GM21367 (cell line): ENCODE data around the gene FKBP15.
A peak's percentile ranks its signal among the peaks of the same experiment; 100 is the strongest.
"Not testable (repeated sequence)": the region's sequence is repeated elsewhere in the genome, so short reads cannot be mapped to it uniquely, and the experiment has no call there.

Experiments used
- ATAC-seq: cut with Tn5 transposase; IDR thresholded peaks from one replicate; pipeline ENCODE4 v1.9.1; 2021; ENCODE audit not compliant: unreplicated experiment

The FKBP15 gene

DNA sequence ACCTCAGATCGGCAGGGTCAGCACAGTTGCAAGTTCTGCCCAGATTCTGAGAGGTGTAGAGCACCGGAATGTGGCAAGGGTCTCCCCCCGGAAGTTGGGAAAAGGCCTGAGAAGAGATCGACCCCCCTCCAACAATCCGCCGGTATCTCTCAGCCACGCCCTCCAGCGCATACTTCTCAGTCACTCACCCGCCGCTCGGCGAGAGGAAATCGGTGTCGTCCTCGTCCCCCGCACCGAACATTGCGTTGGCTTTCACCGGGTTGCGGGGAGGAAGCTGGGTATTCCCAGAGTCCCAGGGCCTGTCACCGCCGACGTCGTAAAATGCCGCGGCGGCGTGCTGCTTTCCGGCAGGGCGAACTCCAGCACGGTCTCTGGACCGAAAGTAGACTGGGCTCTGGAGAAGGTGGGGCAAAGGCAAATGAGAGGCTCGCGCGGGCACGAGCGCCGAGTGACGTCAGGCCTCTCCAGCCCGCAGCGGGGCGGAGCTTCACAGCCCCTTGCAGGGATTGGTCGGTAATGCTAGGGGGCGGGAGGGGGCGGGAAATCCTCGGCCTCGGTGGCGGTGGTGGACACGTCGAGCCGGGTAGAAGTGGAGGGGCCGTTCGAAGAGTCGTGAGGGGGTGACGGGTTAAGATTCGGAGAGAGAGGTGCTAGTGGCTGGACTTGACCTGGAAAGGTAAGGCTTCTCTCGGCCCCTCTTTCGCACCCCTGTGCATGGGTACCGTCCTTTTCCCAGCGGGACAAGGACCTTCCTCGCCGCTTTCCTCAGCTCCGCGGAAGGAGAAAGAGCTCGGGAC is at the start of gene FKBP15, which contains the start of gene SLC31A1:
Gene FKBP15, minus strand, starts transcription at position 275 of the 797 bp plus-strand sequence. Its CDS starts 34 bp downstream, at position 241.
Gene SLC31A1, plus strand, starts transcription at position 542 of the 797 bp plus-strand sequence. CDS start 34,605 bp downstream, outside the sequence.
- peak; percentile 79 for ATAC-seq

GRCh38 chr9:113269871-113270270 is 48.8 kb upstream of the FKBP15 start:
- no peak for ATAC-seq

DNA sequence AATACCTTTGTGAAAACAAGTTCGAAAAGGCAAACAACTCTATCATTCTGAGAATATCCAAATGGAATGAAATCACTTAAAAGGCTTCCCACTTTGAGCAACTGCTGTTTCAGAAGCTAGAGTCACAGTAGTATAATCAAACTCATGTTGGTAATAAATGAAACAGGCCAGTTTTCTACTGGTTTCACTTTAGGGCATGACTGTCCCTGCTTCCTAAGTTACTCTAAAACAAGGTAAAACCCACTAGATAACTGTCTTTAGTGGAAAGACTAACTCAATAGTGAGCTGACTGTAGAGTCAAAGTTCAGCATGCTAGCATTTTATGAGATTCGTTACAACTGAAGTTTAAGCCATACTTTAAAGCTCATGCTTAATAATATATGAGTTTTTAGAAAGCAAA is 48.3 kb upstream of the FKBP15 start:
- ATAC-seq = no peak

- no peak for ATAC-seq
Observed at GRCh38 chr9:113267911-113268566, 47.0 kb upstream of the FKBP15 start.

GRCh38 chr9:113266174-113266573 is 45.1 kb upstream of the FKBP15 start:
- ATAC-seq = no peak

DNA sequence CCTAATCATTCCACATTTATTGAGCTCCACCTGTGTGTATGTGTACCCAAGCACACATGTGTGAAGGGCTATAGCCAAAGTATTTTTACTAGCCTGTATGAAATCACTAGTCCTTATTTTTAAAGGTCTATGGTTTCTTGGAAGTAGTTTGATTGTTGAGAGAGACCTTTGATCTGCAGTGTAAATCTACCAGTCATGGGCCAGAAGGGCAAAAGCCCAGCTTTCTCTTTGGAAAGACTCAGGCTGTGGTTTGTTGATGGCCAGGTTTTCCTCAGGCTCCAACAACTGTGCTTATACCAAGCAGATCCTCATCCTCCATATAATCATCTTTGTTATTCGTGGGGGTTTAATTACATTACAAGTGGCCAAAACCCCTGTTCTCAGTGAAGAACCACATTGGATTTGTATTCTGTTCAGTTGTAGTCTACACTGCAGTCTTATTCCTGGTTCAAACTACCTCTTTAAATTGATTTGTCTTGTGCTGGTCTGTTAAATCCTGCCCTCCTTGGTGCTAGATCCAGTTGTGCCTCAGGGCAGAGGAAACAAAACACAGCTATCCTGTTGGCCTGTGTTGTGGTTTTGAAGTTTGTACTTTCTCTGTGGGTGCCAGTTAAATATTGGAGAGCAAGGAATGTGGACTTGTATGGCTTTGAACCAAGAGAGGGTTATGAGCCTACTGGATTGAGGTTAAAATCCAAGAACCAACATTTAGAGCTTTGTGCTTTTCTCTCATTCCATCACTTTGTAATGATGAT is 41.0 kb upstream of the FKBP15 start:
- no peak for ATAC-seq

GRCh38 chr9:113258282-113258681 is 37.2 kb upstream of the FKBP15 start:
- ATAC-seq = no peak

DNA sequence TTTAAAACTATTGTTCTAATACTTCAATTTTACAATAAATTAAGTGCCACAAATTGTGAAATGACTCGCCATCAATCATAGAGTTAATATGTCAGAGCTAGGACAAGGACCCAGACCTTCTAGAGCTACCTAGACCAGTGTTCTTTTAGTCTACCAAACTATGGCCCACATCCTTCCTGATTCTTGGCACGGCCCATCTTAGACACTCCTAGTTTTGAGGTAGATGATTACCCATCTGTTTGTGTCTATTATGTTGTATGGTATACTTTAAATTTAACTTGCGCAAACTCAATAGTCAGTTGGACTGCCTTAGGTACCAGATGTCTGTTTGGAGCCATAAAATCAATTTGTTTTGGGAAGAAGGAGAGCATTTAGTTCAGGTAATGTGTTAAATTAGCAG is 36.8 kb upstream of the FKBP15 start:
- no peak for ATAC-seq

DNA sequence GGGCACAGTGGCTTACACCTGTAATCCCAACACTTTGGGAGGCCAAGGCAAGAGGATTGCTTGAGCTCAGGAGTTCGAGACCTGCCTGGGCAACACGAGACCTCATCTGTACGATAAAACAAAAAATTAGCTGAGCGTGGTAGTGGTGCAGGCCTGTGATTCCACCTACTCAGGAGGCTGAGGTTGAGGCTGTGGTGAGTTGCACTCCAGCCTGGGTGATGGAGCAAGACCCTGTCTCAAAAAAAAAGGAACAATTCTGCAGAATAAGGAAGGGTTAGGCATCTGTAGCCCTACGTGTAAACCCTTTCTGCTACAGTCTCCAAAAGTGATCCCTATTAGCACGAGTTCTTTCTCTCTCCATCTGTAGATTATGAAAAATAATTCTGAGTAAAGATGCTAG is 34.4 kb upstream of the FKBP15 start:
- ATAC-seq = no peak

- no peak for ATAC-seq
Observed at GRCh38 chr9:113254991-113255390, 33.9 kb upstream of the FKBP15 start.

GRCh38 chr9:113250807-113251206 is 29.7 kb upstream of the FKBP15 start:
- no peak for ATAC-seq

GRCh38 chr9:113249661-113250060 is 28.6 kb upstream of the FKBP15 start:
- not testable (repeated sequence) for ATAC-seq

DNA sequence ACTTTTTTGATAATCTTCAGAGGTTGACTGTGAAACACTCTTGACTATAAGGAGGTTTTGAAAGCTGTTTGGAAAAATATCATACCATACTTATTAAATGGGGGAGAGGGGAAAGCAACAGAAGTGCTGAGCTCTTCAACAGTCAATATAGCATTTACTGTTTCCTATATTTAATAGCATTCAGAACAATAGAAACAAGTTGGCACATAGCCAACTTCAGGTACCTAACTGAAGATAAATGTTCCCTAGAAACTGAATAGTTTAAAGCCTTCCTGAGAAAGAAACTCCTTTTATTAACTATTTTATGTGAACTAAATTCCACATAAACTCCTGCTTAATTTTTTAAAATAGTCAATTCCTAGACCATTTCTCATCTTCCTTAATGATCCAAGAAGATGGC is 26.6 kb upstream of the FKBP15 start:
- ATAC-seq = no peak

DNA sequence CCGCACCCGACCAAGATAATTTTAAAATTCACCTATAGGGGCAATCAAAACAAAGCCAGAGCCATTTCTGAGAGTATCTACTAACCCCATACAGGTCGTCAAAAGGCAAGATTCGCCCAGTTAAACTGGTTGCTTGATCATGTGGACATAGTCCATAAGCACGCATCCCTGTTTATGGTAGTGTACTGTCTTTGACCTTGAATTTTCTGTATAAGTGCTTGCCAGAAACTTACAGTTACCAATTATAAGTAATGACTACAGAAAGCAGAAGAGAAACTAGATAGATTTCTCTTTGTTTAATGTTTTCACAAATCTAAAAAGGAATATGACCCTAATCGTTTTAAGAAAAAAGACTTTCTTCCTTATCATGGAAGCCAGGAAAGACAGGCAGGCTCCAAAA is 25.9 kb upstream of the FKBP15 start:
- no peak for ATAC-seq

DNA sequence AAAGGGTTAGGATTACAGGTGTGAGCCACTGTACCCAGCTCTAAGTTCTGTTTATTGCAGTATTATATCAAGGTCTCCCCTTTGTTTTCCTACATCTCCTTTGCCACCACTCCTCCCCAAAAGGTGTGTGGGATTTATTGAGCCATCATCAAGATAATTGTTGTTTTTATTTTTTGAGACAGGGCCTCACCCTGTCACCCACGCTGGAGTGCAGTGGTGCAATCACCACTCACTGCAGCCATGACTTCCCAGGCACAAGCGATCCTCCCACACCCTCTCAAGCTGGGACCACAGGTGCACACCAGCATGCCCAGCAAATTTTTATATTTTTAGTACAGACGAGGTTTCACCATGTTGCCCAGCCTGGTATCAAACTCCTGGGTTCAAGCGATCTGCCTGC is 24.8 kb upstream of the FKBP15 start:
- ATAC-seq = no peak

- no peak for ATAC-seq
Observed at GRCh38 chr9:113244556-113244955, 23.5 kb upstream of the FKBP15 start.

GRCh38 chr9:113241161-113241560 is 20.1 kb upstream of the FKBP15 start:
- ATAC-seq = no peak

DNA sequence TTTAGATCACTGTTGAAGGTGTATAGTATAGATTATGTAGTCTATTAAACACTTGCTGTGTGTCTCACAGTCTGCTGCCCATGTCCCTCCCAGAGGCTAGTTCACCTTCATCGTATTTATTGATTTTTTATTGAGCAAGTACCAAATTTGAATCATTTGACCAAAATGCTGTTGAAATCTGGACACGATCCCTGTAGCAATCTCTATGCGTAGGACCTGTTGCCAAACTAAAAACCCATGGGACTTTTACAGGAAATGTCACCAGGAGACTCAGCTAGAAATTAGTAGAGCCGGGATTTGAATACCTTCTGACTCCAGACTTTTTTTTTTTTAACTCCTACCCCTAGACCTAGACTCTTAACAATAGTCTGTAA is 17.8 kb upstream of the FKBP15 start:
- no peak for ATAC-seq

- ATAC-seq = no peak
Observed at GRCh38 chr9:113238202-113238858, 17.3 kb upstream of the FKBP15 start.

DNA sequence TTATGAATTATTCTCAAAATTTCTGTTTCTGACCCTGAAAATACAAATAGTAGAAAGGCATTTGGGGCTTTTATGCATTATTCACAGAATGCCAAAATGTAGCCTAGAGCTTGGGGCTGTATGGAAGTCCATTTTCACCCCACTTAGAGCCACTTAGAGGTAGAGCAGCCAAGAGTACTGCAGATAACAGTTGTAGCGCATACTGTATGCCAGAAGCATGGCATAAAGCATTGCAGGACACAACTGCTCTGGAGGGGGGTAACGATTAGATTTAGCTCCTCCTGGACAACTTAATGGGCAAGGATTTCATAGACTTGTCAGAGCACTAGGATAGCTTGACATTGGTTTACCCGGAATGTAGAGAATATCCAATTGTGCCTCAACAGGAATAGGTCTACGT is 15.9 kb upstream of the FKBP15 start:
- no peak for ATAC-seq

DNA sequence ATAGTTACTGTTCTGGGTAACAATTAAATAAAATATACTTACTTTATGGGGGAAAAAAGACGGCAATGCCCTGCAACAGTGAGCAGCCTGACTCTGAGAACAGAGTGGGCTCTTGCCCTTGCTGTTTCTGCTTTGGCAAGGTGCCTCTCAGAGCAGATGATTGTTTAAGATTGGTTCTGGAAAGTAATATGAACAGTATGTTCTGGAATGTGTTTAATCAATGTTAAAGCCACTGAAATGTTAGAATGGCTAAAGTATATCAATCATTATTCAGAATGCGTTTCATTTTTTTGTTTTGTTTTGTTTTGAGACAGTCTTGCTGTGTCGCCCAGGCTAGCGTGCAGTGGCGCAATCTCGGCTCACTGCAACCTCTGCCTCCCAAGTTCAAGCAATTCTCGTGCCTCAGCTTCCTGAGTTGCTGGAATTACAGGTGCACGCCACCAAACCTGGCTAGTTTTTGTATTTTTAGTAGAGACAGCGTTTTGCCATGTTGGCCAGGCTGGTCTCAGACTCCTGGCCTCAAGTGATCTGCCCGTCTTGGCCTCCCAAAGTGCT is 14.7 kb upstream of the FKBP15 start:
- ATAC-seq = not testable (repeated sequence)
